Loucy (cell line): Measurements from ENCODE around the gene SLC17A7.
A peak's percentile ranks its signal among the peaks of the same experiment; 100 is the strongest.

Source experiments
- H2AFZ ChIP-seq: fragments of 200-600 bp; sonication (generic); 2 replicates; pipeline ENCODE4 v1.6.0; 2016; ENCODE audit warnings: antibody characterized with exemption, mild to moderate bottlenecking, low read length, moderate library complexity
- H3F3A ChIP-seq: fragments of 200-600 bp; 2 replicates; pipeline ENCODE4 v1.6.0; 2016; ENCODE audit warnings: antibody characterized with exemption, low read depth, mild to moderate bottlenecking
- H3K27me3 ChIP-seq: fragments of 200-600 bp; sonication (generic); 2 replicates; pipeline ENCODE4 v1.6.1; 2014; ENCODE audit warnings: low read length, mild to moderate bottlenecking; ENCODE audit not compliant: insufficient read depth, poor library complexity, severe bottlenecking
- H3K36me3 ChIP-seq: fragments of 200-600 bp; sonication (generic); 2 replicates; pipeline ENCODE4 v1.6.1; 2016; ENCODE audit warnings: low read length; ENCODE audit not compliant: insufficient read depth
- H3K4me1 ChIP-seq: fragments of 200-600 bp; sonication (generic); 2 replicates; pipeline ENCODE4 v1.5.1; 2014; ENCODE audit warnings: low read length, mild to moderate bottlenecking; ENCODE audit not compliant: insufficient read depth, poor library complexity, severe bottlenecking
- H3K4me2 ChIP-seq: fragments of 200-600 bp; sonication (generic); 2 replicates; pipeline ENCODE4 v1.6.0; 2014; ENCODE audit warnings: antibody characterized with exemption, low read length, low read depth, mild to moderate bottlenecking; ENCODE audit not compliant: poor library complexity, severe bottlenecking
- H3K4me3 ChIP-seq: fragments of 200-600 bp; sonication (generic); 2 replicates; pipeline ENCODE4 v1.5.1; 2014; ENCODE audit warnings: low read length, mild to moderate bottlenecking, mixed read lengths; ENCODE audit not compliant: poor library complexity, severe bottlenecking
- H3K79me2 ChIP-seq: fragments of 200-600 bp; sonication (generic); 2 replicates; pipeline ENCODE4 v1.6.1; 2014; ENCODE audit warnings: low read length; ENCODE audit not compliant: insufficient read depth
- H3K9ac ChIP-seq: fragments of 200-600 bp; sonication (generic); 2 replicates; pipeline ENCODE4 v1.6.0; 2014; ENCODE audit warnings: mild to moderate bottlenecking, low read depth, low read length, moderate library complexity; ENCODE audit not compliant: poor library complexity, severe bottlenecking
- H3K9me2 ChIP-seq: fragments of 200-600 bp; sonication (generic); replicated peaks from 2 replicates; pipeline ENCODE4 v1.6.1; 2016; ENCODE audit warnings: low read depth, low read length, mixed read lengths
- H3K9me3 ChIP-seq: fragments of 200-600 bp; sonication (generic); 2 replicates; pipeline ENCODE4 v1.6.1; 2014; ENCODE audit warnings: mild to moderate bottlenecking, antibody characterized with exemption, low read length, low read depth; ENCODE audit not compliant: insufficient read depth
- H4K20me1 ChIP-seq: fragments of 200-600 bp; sonication (generic); 2 replicates; pipeline ENCODE4 v1.6.0; 2014; ENCODE audit warnings: antibody characterized with exemption, low read length, mild to moderate bottlenecking; ENCODE audit not compliant: insufficient read depth, poor library complexity, severe bottlenecking
- CTCF ChIP-seq: fragments of 200-600 bp; sonication (generic); conservative IDR thresholded peaks from 2 replicates; pipeline ENCODE4 v1.5.1; 2014; ENCODE audit warnings: mild to moderate bottlenecking, antibody characterized with exemption, low read length
- EZH2phosphoT487 ChIP-seq: fragments of 200-600 bp; IDR thresholded peaks from 2 replicates; pipeline ENCODE4 v1.6.1; 2018; ENCODE audit warnings: antibody characterized with exemption, mild to moderate bottlenecking, moderate library complexity, borderline replicate concordance

SLC17A7 gene

GRCh38 chr19:49453757-49454240, 12.5 kb upstream of the SLC17A7 start:
- Histone ChIP-seq H4K20me1 (peaks cover 3% of the 10 kb centered on the region), H3K36me3 (no peaks in the 10 kb centered on the region; the same call in 1 of the 2 replicates), H3F3A (no peaks in the 10 kb centered on the region), H3K9ac (peak overlapping the region; percentile 99), H2AFZ (peak overlapping the region; percentile 20; the same call in 1 of the 2 replicates), H3K9me2 (no peaks in the 10 kb centered on the region), H3K79me2 (peaks cover 50% of the 10 kb centered on the region), H3K27me3 (no peaks in the 10 kb centered on the region), H3K4me2 (peak overlapping the region; percentile 81), H3K4me1 (peaks cover 28% of the 10 kb centered on the region), H3K4me3 (peak overlapping the region; percentile 97), H3K9me3 (no peaks in the 10 kb centered on the region)
- TF ChIP-seq CTCF (no peak), EZH2phosphoT487 (no peak)

DNA sequence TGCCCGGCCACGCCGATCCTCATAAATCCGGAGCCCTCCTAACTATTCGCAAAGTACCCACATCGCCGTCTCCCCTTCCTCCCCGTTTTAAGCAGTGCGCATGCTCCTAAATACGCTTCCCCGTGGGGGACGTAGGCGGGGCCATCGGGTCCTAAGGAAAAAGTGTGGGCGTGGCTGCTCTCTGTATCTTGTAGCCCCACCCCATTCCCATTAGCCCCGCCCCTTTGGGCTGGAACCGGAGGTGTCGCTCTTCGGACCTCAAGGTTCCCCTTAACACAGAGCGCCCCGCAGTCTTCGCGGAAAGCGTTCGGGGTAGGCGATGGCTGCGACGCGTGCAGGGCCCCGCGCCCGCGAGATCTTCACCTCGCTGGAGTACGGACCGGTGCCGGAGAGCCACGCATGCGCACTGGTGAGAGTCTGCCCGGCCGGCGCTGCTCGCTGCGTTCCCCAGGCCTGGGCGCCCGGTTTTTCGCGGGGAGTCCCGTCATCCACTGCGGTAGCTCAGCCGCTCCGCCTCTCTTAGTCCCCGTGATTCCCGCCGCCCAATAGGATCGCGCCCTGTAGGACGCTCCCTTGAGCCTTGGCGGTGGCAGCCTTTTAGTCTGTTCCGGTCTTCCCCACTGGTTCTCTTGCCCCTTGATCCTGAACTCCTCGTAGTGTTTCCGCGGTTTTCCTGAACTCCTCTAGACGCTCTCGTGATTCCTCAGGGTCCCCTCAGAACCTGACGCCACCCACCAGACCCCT, 11.9 kb upstream of the SLC17A7 start, which contains the start of gene ALDH16A1:
TSS of gene ALDH16A1 (plus strand) at position 213 of the 744 bp plus-strand sequence. CDS start at position 320, 107 bp downstream.
- Histone ChIP-seq H3K27me3 (no peaks in the 10 kb centered on the region), H3K4me3 (peak within 1 kb of the TSS; percentile 97), H3K4me2 (peak within 1 kb of the TSS; percentile 89), H3K9ac (peak within 1 kb of the TSS; percentile 99), H3K9me2 (no peaks in the 10 kb centered on the region), H3K36me3 (no peaks in the 10 kb centered on the region; the same call in 1 of the 2 replicates), H3K79me2 (peaks cover 50% of the 10 kb centered on the region), H4K20me1 (peaks cover 8% of the 10 kb centered on the region), H3K9me3 (no peaks in the 10 kb centered on the region), H3K4me1 (peaks cover 22% of the 10 kb centered on the region), H2AFZ (peak within 1 kb of the TSS; percentile 82), H3F3A (no peaks in the 10 kb centered on the region)
- no peak for TF ChIP-seq EZH2phosphoT487
- no peak for TF ChIP-seq CTCF

- H3K4me1 ChIP-seq: peaks cover 20% of the 10 kb centered on the region
- H3K36me3 ChIP-seq: no peaks in the 10 kb centered on the region; the same call in 1 of the 2 replicates
- TF ChIP-seq CTCF (no peak), EZH2phosphoT487 (no peak)
- H3K9me3 ChIP-seq: no peaks in the 10 kb centered on the region
- no peaks in the 10 kb centered on the region for H3F3A ChIP-seq
- peak within 1 kb of the TSS; percentile 89 for H3K4me2 ChIP-seq
- H3K4me3 ChIP-seq: peak within 1 kb of the TSS; percentile 97
- H3K79me2 ChIP-seq: peaks cover 57% of the 10 kb centered on the region
- peaks cover 22% of the 10 kb centered on the region for H4K20me1 ChIP-seq
- peak within 1 kb of the TSS; percentile 99 for H3K9ac ChIP-seq
- H3K9me2 ChIP-seq: no peaks in the 10 kb centered on the region
- H3K27me3 ChIP-seq: no peaks in the 10 kb centered on the region
- H2AFZ ChIP-seq: peak within 1 kb of the TSS; percentile 82; the same call in 1 of the 2 replicates
Observed at GRCh38 chr19:49451430-49452181, 10.3 kb upstream of the SLC17A7 start, which contains the start of gene PIH1D1. Gene PIH1D1 (minus strand): TSS chr19:49451814. CDS start chr19:49451574, 240 bp downstream.
